DND-41 (cell line): Measurements from ENCODE around the gene B4GALT5.

Experiments
- ATAC-seq: fragments of 200-7000 bp; cut with Tn5 transposase; 3 replicates; pipeline ENCODE4 v1.9.1; 2021; ENCODE audit warnings: low read depth; ENCODE audit not compliant: insufficient read depth
- DNase-seq: peaks from one replicate; pipeline ENCODE4 v3.0.0-alpha.2; 2020
- H2AFZ ChIP-seq: 2 replicates; pipeline ENCODE4 v1.6.0; 2012; ENCODE audit warnings: low read depth, low read length
- H3K27ac ChIP-seq: 2 replicates; pipeline ENCODE4 v1.5.1; 2012; ENCODE audit warnings: low read length, inconsistent platforms
- H3K27me3 ChIP-seq: fragments of 200-600 bp; sonication (generic); 2 replicates; pipeline ENCODE4 v1.6.0; 2012; ENCODE audit warnings: low read length, mild to moderate bottlenecking, inconsistent platforms; ENCODE audit not compliant: insufficient read depth, poor library complexity
- H3K36me3 ChIP-seq: 2 replicates; pipeline ENCODE4 v1.5.1; 2012; ENCODE audit warnings: low read length, inconsistent platforms; ENCODE audit not compliant: insufficient read depth
- H3K4me1 ChIP-seq: 2 replicates; pipeline ENCODE4 v1.5.1; 2012; ENCODE audit warnings: mild to moderate bottlenecking, low read length; ENCODE audit not compliant: insufficient read depth
- H3K4me2 ChIP-seq: 2 replicates; pipeline ENCODE4 v1.6.0; 2012; ENCODE audit warnings: mild to moderate bottlenecking, moderate library complexity, low read length, inconsistent platforms; ENCODE audit not compliant: insufficient read depth
- H3K4me3 ChIP-seq, 2 experiments: fragments of 200-600 bp in 1 of 2; shearing (Covaris generic) in 1 of 2; 2 replicates each; pipeline ENCODE4 v1.5.1; 2012 to 2016; ENCODE audit warnings: inconsistent platforms in 2 of 2, low read length in 2 of 2, mild to moderate bottlenecking in 2 of 2, low read depth in 1 of 2, moderate library complexity in 1 of 2
- H3K79me2 ChIP-seq: 2 replicates; pipeline ENCODE4 v1.6.0; 2012; ENCODE audit warnings: low read length, inconsistent platforms; ENCODE audit not compliant: insufficient read depth
- H3K9ac ChIP-seq: 2 replicates; pipeline ENCODE4 v1.6.0; 2012; ENCODE audit warnings: low read depth, mild to moderate bottlenecking, inconsistent platforms, low read length, moderate library complexity
- H3K9me3 ChIP-seq: 2 replicates; pipeline ENCODE4 v1.5.1; 2012; ENCODE audit warnings: low read length, moderate library complexity, mild to moderate bottlenecking, inconsistent platforms; ENCODE audit not compliant: insufficient read depth, severe bottlenecking
- H4K20me1 ChIP-seq: 2 replicates; pipeline ENCODE4 v1.6.0; 2012; ENCODE audit warnings: low read length; ENCODE audit not compliant: insufficient read depth
- EZH2 ChIP-seq: IDR thresholded peaks from 3 replicates; pipeline ENCODE4 v1.6.1; 2012; ENCODE audit warnings: borderline replicate concordance, low read depth, mild to moderate bottlenecking, moderate library complexity, low read length, inconsistent platforms; ENCODE audit not compliant: severe bottlenecking
- TF ChIP-seq, protein P1 (sequence below): IDR thresholded peaks from 2 replicates; pipeline ENCODE4 v1.5.1; 2012; ENCODE audit warnings: borderline replicate concordance, low read length, moderate library complexity, mild to moderate bottlenecking; ENCODE audit not compliant: poor library complexity, severe bottlenecking; ENCODE audit errors: extremely low read depth

The B4GALT5 gene

DNA sequence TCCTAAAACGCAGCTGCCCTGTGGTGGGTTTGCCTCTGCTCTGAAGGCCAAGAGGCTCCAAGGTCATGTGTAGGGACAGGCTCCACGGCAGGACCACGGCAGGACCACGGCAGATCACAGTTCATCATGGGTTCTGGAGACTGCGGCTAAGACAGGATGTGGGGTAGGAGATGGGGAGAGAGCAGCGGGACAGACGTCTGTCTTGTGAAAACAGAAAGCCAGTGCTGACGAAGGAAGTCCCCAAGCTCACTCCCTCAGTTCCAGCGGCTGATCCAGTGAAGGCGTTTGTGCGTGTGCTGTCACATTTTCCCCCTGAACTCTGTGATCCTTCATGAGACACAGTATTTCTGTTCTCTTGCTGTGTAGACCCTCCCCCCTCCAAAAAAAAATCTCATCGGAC lies 77.8 kb downstream of the B4GALT5 start:
- ATAC-seq (no peak), DNase-seq (no peak)
- Histone ChIP-seq H3K27ac (no peak overlapping the region), H3K4me2 (no peak overlapping the region), H3K4me1 (no peaks in the 10 kb centered on the region), H3K36me3 (peaks cover 72% of the 10 kb centered on the region), H3K79me2 (no peaks in the 10 kb centered on the region), H4K20me1 (0 out of 2 replicates have a peak, but pooled peaks cover 2% of the 10 kb centered on the region), H3K4me3 (no peak overlapping the region), H3K9me3 (no peaks in the 10 kb centered on the region), H3K27me3 (no peaks in the 10 kb centered on the region), H3K9ac (no peak overlapping the region), H2AFZ (no peak overlapping the region)
- TF ChIP-seq, protein P1, sequence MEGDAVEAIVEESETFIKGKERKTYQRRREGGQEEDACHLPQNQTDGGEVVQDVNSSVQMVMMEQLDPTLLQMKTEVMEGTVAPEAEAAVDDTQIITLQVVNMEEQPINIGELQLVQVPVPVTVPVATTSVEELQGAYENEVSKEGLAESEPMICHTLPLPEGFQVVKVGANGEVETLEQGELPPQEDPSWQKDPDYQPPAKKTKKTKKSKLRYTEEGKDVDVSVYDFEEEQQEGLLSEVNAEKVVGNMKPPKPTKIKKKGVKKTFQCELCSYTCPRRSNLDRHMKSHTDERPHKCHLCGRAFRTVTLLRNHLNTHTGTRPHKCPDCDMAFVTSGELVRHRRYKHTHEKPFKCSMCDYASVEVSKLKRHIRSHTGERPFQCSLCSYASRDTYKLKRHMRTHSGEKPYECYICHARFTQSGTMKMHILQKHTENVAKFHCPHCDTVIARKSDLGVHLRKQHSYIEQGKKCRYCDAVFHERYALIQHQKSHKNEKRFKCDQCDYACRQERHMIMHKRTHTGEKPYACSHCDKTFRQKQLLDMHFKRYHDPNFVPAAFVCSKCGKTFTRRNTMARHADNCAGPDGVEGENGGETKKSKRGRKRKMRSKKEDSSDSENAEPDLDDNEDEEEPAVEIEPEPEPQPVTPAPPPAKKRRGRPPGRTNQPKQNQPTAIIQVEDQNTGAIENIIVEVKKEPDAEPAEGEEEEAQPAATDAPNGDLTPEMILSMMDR, result no peak
- TF ChIP-seq EZH2, result no peak

DNA sequence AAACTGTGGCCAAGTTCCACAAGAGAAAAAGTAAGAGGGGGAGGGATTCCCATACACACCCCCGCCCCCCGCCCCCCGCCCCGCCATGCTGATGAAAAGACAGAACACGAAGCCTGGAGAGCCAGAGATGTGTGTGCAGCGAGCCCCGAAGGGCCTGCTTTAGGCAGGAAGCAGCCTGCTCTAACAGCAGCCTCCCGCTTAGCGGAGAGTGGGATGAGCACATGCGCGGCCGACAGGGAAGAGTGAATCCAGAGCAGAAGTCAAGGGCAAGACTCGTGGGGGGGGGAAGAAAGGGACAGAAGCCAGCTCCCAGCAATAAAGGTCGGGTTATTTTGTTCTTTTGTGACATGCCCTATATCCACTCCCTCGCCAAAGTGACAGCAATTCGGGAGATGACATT lies 78.5 kb downstream of the B4GALT5 start:
- TF ChIP-seq, protein P1, result no peak
- TF ChIP-seq EZH2, result no peak
- Histone ChIP-seq H3K4me3 (no peak overlapping the region), H3K9me3 (no peaks in the 10 kb centered on the region), H2AFZ (no peak overlapping the region), H3K36me3 (peaks cover 65% of the 10 kb centered on the region), H3K27ac (no peak overlapping the region), H3K4me2 (no peak overlapping the region), H3K27me3 (no peaks in the 10 kb centered on the region), H3K4me1 (no peaks in the 10 kb centered on the region), H3K9ac (no peak overlapping the region), H4K20me1 (0 out of 2 replicates have a peak, but pooled peaks cover 2% of the 10 kb centered on the region), H3K79me2 (no peaks in the 10 kb centered on the region)
- ATAC-seq (no peak), DNase-seq (no peak)

DNA sequence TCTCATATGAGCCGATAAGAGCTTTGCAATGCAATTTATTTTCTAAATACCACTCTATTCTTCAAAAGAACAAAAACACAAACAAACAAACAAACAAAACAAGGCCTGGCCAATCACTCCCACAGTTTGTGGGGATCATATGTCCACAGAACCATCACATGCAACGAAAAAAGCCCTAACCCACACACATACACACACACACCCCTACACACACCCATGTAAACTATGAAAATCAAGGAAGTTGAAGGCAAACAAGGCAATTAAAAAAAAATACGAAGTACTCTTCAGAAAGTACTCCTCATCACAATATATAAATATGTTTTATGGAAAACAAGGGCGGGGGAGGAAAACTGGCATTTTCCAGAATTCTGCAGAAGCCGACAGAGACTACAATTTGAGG lies 79.6 kb downstream of the B4GALT5 start:
- ATAC-seq (no peak), DNase-seq (no peak)
- H3K79me2 ChIP-seq, result no peaks in the 10 kb centered on the region
- H3K4me1 ChIP-seq, result no peaks in the 10 kb centered on the region
- no peak overlapping the region for H3K4me2 ChIP-seq
- no peaks in the 10 kb centered on the region for H3K9me3 ChIP-seq
- no peak overlapping the region for H3K4me3 ChIP-seq
- H3K36me3 ChIP-seq, result peaks cover 55% of the 10 kb centered on the region
- 0 out of 2 replicates have a peak, but pooled peaks cover 2% of the 10 kb centered on the region for H4K20me1 ChIP-seq
- H3K9ac ChIP-seq, result no peak overlapping the region
- no peak overlapping the region for H2AFZ ChIP-seq
- H3K27me3 ChIP-seq, result no peaks in the 10 kb centered on the region
- no peak overlapping the region for H3K27ac ChIP-seq
- TF ChIP-seq EZH2, result no peak
- TF ChIP-seq, protein P1, result no peak

DNA sequence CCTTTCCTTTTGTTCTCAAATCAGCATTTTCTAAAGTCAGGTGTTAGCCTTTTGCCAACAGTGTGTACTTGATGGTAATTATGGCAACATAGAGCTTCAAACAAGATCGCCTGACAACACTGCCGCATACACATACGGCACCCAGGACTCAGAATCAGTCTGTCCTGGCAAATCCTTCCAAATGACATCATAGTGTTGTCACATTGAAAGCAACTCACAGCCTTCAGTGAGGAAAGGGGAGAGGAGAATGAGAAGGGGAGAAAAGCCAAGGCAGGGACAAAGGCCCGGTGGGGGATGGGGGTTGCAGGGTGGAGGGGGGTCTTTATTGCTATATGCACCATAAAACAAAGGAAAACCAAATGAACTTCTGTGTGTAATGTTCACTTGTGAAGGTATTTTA lies 80.0 kb downstream of the B4GALT5 start:
- Histone ChIP-seq H3K36me3 (peaks cover 51% of the 10 kb centered on the region), H3K27ac (no peak overlapping the region), H3K9me3 (no peaks in the 10 kb centered on the region), H3K4me2 (no peak overlapping the region), H3K4me3 (no peak overlapping the region), H4K20me1 (0 out of 2 replicates have a peak, but pooled peaks cover 2% of the 10 kb centered on the region), H3K9ac (no peak overlapping the region), H2AFZ (no peak overlapping the region), H3K27me3 (no peaks in the 10 kb centered on the region), H3K4me1 (no peaks in the 10 kb centered on the region), H3K79me2 (no peaks in the 10 kb centered on the region)
- ATAC-seq (no peak), DNase-seq (no peak)
- TF ChIP-seq, protein P1, result no peak
- no peak for TF ChIP-seq EZH2
